B cell (primary cell): Measurements from ENCODE around the gene DRAXIN. TPM values are rescaled to one million over a fixed set of nuclear protein-coding genes. Genes with fewer than 3 reads are reported as not detected.

Source experiments
- ATAC-seq: fragments of 200-7000 bp; cut with Tn5 transposase; one replicate; pipeline ENCODE4 v1.10.0; 2021; ENCODE audit warnings: low read depth, mild to moderate bottlenecking, moderate number of reproducible peaks, moderate library complexity
- CTCF ChIA-PET: fragments of 350-600 bp; sonication (Branson Sonifier 250); formaldehyde crosslinking; loops from one replicate; lab custom pipeline; 2021; ENCODE audit warnings: antibody characterized with exemption, inconsistent platforms; lab: Charles Lee
- POLR2A ChIA-PET: fragments of 350-600 bp; sonication (Branson Sonifier 250); formaldehyde crosslinking; loops from one replicate; lab custom pipeline; 2021; ENCODE audit warnings: antibody characterized with exemption; lab: Charles Lee
- DNase-seq: peaks from one replicate; pipeline ENCODE4 v3.0.0; 2013
- H2AFZ ChIP-seq: 2 replicates; pipeline ENCODE4 v1.6.1; 2012; ENCODE audit warnings: mild to moderate bottlenecking, low read depth, low read length; ENCODE audit not compliant: insufficient read depth, poor library complexity, severe bottlenecking
- H3K27ac ChIP-seq, 2 donors: 1 replicate in 1 of 2; 2 replicates in 1 of 2; pipeline ENCODE4 v1.5.1; 2012 to 2013; ENCODE audit warnings: low read length in 2 of 2, mild to moderate bottlenecking in 2 of 2, moderate library complexity in 1 of 2
- H3K27me3 ChIP-seq, 4 experiments: fragments of 200-600 bp in 1 of 4; sonication (generic) in 1 of 4; replicated peaks in 1 of 4; 1 replicate in 2 of 4; 2 replicates in 2 of 4; pipeline versions ENCODE4 v1.6.1 to v1.7.0; 2013 to 2016; ENCODE audit warnings: low read length in 3 of 4, mild to moderate bottlenecking in 2 of 4, mixed read lengths in 1 of 4, moderate library complexity in 1 of 4; ENCODE audit not compliant: insufficient read depth in 4 of 4, control insufficient read depth in 3 of 4; ENCODE audit errors: control extremely low read depth in 1 of 4
- H3K36me3 ChIP-seq, 2 experiments: replicated peaks in 1 of 2; 1 replicate in 1 of 2; 2 replicates in 1 of 2; pipeline versions ENCODE4 v1.6.1 to v1.7.1; 2013; ENCODE audit warnings: low read length in 1 of 2; ENCODE audit not compliant: insufficient read depth in 2 of 2, control insufficient read depth in 1 of 2; ENCODE audit errors: control extremely low read depth in 1 of 2, extremely low read depth in 1 of 2
- H3K4me1 ChIP-seq, 2 donors: fragments of 200-600 bp in 1 of 2; sonication (generic) in 1 of 2; 1 replicate in 1 of 2; 2 replicates in 1 of 2; pipeline versions ENCODE4 v1.5.1 to v1.6.1; 2013 to 2017; ENCODE audit warnings: low read length in 2 of 2; ENCODE audit not compliant: control insufficient read depth in 2 of 2, insufficient read depth in 2 of 2
- H3K4me2 ChIP-seq: replicated peaks from 2 replicates; pipeline ENCODE3; 2012; ENCODE audit warnings: mild to moderate bottlenecking, low read depth, low read length; ENCODE audit not compliant: poor library complexity, severe bottlenecking
- H3K4me3 ChIP-seq, 5 experiments: fragments of 200-600 bp in 1 of 5; sonication (generic) in 1 of 5; 1 replicate in 3 of 5; 2 replicates in 2 of 5; pipeline versions ENCODE4 v1.5.1 to v1.7.0; 2011 to 2016; ENCODE audit warnings: low read length in 4 of 5, mild to moderate bottlenecking in 4 of 5, low read depth in 2 of 5, control low read depth in 1 of 5, moderate library complexity in 1 of 5; ENCODE audit not compliant: insufficient read depth in 1 of 5; ENCODE audit errors: control extremely low read depth in 1 of 5, extremely low read depth in 1 of 5
- H3K79me2 ChIP-seq: fragments of 200-600 bp; sonication (generic); one replicate; pipeline ENCODE4 v1.6.0; 2016; ENCODE audit warnings: low read length; ENCODE audit not compliant: control insufficient read depth, insufficient read depth
- H3K9ac ChIP-seq: fragments of 200-600 bp; sonication (generic); 2 replicates; pipeline ENCODE4 v1.6.1; 2017; ENCODE audit warnings: mild to moderate bottlenecking, low read length, moderate library complexity
- H3K9me3 ChIP-seq, 3 donors: one replicate each; pipeline versions ENCODE4 v1.6.1 to v1.7.1; 2013; ENCODE audit warnings: low read length in 2 of 3; ENCODE audit not compliant: control insufficient read depth in 2 of 3, insufficient read depth in 1 of 3; ENCODE audit errors: control extremely low read depth in 1 of 3
- H4K20me1 ChIP-seq: 2 replicates; pipeline ENCODE4 v1.6.0; 2012; ENCODE audit warnings: mild to moderate bottlenecking, low read length; ENCODE audit not compliant: insufficient read depth, control insufficient read depth, poor library complexity, severe bottlenecking
- H3K27ac Mint-ChIP-seq: one replicate; pipeline ENCODE4 v1.8.0; 2021; ENCODE audit warnings: mixed read lengths
- H3K27me3 Mint-ChIP-seq: one replicate; pipeline ENCODE4 v1.8.0; 2021; ENCODE audit warnings: mixed read lengths
- H3K4me1 Mint-ChIP-seq: one replicate; pipeline ENCODE4 v1.8.0; 2021; ENCODE audit warnings: mixed read lengths
- H3K4me3 Mint-ChIP-seq: one replicate; pipeline ENCODE4 v1.8.0; 2021; ENCODE audit warnings: mixed read lengths
- H3K9me3 Mint-ChIP-seq: one replicate; pipeline ENCODE4 v1.8.0; 2022; ENCODE audit warnings: mixed read lengths; ENCODE audit not compliant: insufficient read depth
- EZH2 ChIP-seq: IDR thresholded peaks from 2 replicates; pipeline ENCODE4 v1.6.1; 2012; ENCODE audit warnings: borderline replicate concordance, low read depth, mild to moderate bottlenecking, moderate library complexity, low read length; ENCODE audit not compliant: insufficient read depth, poor library complexity, severe bottlenecking
- whole genome bisulfite sequencing: methylation state at CpG from one replicate; pipeline ENCODE4 v1.1.5; 2013; ENCODE audit warnings: missing lambda C conversion rate; ENCODE audit not compliant: insufficient coverage; 5-methylcytosine and 5-hydroxymethylcytosine counted together
- intact Hi-C: fragments of 100-400 bp; cut with micrococcal nuclease; formaldehyde crosslinking; loops from one replicate; pipeline ENCODE4 v1.10.0; 2022
- polyA plus RNA-seq: library from polyadenylated mRNA; depleted of rRNA; stranded (reverse); fragments of >200 nt; gene quantifications from 2 replicates; pipeline ENCODE4 v1.2.3, GENCODE V29; 2012
- total RNA-seq, 2 donors: library from RNA; stranded (reverse); fragments of 120-200 nt in 1 of 2; gene quantifications; 1 replicate in 1 of 2; 2 replicates in 1 of 2; pipeline versions ENCODE4 v1.2.3 to v1.2.4, GENCODE V29; 2013 to 2022
- TF ChIP-seq, protein P1 (sequence below): fragments of 200-600 bp; IDR thresholded peaks from one replicate; pipeline ENCODE4 v1.8.0; 2022; ENCODE audit warnings: antibody characterized with exemption, mild to moderate bottlenecking

Gene DRAXIN
- total and polyA plus RNA-seq, 2 donors (not counting 1 experiment from before 2014, with no cell fraction given): 0.21 to 0.30 TPM

GRCh38 chr1:11744287-11744686, 52.8 kb downstream of the DRAXIN start:
- peaks cover 0 to 22% of the 10 kb centered on the region in 2 experiments for H3K36me3 ChIP-seq
- H3K9ac ChIP-seq: no peak overlapping the region
- ChIA-PET POLR2A (no interaction called here), CTCF (interaction anchor here (1.6 kb wide), 1 partner anchor 25 kb away, joined by 5 read pairs; no protein-coding TSS in a partner anchor)
- H3K4me3 Mint-ChIP-seq: no peak overlapping the region
- H3K4me3 ChIP-seq: no peak overlapping the region
- intact Hi-C loops: no loop called here
- H3K79me2 ChIP-seq: peaks cover 34% of the 10 kb centered on the region
- peaks cover 13 to 20% of the 10 kb centered on the region in 2 donors for H3K4me1 ChIP-seq
- H3K27me3 ChIP-seq: no peaks in the 10 kb centered on the region
- H2AFZ ChIP-seq: no peak overlapping the region
- 95% methylated on average over 9 of the region's 9 CpGs for WGBS
- H3K9me3 ChIP-seq: no peaks in the 10 kb centered on the region
- no peak overlapping the region for H3K27ac ChIP-seq
- no peak overlapping the region for H3K4me2 ChIP-seq
- H3K27ac Mint-ChIP-seq: no peak overlapping the region
- DNase-seq (no peak), ATAC-seq (no peak)
- H3K4me1 Mint-ChIP-seq: peaks cover 24% of the 10 kb centered on the region
- no peaks in the 10 kb centered on the region for H3K9me3 Mint-ChIP-seq
- H3K27me3 Mint-ChIP-seq: no peaks in the 10 kb centered on the region
- peaks cover 13% of the 10 kb centered on the region for H4K20me1 ChIP-seq
- TF ChIP-seq EZH2: no peak
- TF ChIP-seq, protein P1, sequence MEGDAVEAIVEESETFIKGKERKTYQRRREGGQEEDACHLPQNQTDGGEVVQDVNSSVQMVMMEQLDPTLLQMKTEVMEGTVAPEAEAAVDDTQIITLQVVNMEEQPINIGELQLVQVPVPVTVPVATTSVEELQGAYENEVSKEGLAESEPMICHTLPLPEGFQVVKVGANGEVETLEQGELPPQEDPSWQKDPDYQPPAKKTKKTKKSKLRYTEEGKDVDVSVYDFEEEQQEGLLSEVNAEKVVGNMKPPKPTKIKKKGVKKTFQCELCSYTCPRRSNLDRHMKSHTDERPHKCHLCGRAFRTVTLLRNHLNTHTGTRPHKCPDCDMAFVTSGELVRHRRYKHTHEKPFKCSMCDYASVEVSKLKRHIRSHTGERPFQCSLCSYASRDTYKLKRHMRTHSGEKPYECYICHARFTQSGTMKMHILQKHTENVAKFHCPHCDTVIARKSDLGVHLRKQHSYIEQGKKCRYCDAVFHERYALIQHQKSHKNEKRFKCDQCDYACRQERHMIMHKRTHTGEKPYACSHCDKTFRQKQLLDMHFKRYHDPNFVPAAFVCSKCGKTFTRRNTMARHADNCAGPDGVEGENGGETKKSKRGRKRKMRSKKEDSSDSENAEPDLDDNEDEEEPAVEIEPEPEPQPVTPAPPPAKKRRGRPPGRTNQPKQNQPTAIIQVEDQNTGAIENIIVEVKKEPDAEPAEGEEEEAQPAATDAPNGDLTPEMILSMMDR: no peak

DNA sequence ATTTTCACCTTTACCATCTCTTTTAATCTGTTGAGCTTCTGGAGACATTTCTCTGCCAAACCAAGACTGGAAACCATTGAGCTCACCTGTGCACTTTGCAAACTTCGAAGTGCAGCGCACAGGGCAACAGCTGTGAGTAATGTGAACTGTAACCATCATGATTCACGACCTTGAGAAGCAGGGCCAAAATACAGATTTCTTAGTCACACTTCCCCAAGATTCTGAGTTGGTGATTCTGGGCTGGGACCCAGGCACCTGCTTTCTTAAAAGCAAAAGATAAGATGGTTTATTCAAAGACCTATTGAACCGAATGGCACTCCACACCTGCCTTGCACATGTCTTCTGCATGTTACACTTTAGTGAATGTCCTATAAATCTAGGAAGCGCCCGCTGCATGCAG, 54.6 kb downstream of the DRAXIN start:
- Mint-ChIP-seq H3K4me1 (peaks cover 15% of the 10 kb centered on the region), H3K27me3 (no peaks in the 10 kb centered on the region), H3K9me3 (no peaks in the 10 kb centered on the region), H3K27ac (no peak overlapping the region), H3K4me3 (no peak overlapping the region)
- no peaks in the 10 kb centered on the region for H3K27me3 ChIP-seq
- POLR2A ChIA-PET: no interaction called here
- H3K9ac ChIP-seq: no peak overlapping the region
- no peak for TF ChIP-seq EZH2
- peaks cover 0 to 26% of the 10 kb centered on the region in 2 experiments for H3K36me3 ChIP-seq
- ATAC-seq (no peak), DNase-seq (no peak)
- H3K79me2 ChIP-seq: peaks cover 28% of the 10 kb centered on the region
- H3K4me2 ChIP-seq: no peak overlapping the region
- CTCF ChIA-PET: interaction anchor here (0.7 to 0.9 kb wide), 2 partner anchors 93 to 95 kb away, joined by 3 read pairs; no protein-coding TSS in a partner anchor
- peaks cover 13% of the 10 kb centered on the region for H4K20me1 ChIP-seq
- no peak overlapping the region for H3K4me3 ChIP-seq
- H3K9me3 ChIP-seq: no peaks in the 10 kb centered on the region
- H3K4me1 ChIP-seq: peaks cover 5 to 10% of the 10 kb centered on the region in 2 donors
- 87% methylated on average over 6 of the region's 6 CpGs for WGBS
- H3K27ac ChIP-seq: no peak overlapping the region
- no peak overlapping the region for H2AFZ ChIP-seq
- intact Hi-C loops: no loop called here
